ENCODE data around the gene RPA1.
A peak's percentile ranks its signal among the peaks of the same experiment; 100 is the strongest.

RPA1 gene

DNA sequence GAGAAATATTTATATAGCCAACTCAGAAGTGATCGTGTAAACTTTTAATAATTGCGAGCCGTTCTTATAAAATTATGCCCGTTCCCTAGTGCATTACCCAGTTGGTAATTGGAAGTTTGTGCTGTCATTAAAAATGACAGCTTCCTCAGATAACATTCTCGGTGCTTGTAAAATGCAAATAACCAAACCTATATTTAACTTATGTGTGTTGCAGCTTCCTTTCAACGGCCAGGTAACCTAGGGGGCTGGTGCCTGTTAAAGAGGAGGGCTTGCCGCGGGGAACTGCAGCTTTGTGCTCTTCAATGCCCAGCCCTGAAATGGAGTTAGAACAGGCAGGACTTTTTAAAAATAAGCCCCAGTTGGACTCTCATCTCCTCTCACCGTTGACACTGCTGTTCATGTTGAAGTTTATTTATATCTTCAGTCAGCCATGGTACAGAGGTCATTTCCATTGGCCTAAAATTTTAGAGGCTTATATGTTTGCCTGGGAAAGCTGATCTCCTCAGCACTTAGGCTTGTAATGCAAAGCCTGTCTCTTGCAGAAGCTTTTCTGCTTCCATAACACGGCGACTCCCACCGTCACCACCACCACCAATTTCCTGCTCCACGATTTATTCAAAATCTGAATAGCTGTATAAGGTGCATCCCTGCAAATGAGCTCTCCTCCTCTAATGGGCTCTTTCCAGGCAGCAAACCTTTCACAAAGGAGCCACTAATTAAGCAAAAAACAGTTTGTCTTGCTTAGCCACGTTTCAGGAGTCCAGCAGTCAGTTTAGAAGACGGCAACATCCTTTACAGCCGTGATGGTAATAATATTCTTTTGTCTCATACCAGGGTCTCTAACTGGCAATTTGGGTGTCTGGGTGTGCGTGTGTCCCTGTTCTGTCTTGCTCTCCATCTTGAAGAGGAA lies 74.7 kb downstream of the RPA1 start:
- H3K27ac ChIP-seq (replicated peaks; ENCODE audit: low read length), result peak overlapping the region; percentile 80
- no peak overlapping the region for H3K4ac ChIP-seq (ENCODE audit: low read length)
- H3K9me3 ChIP-seq (replicated peaks in 1 of 2; ENCODE audit: control insufficient read depth in 2 of 2, insufficient read depth in 1 of 2, low read depth in 1 of 2, low read length in 2 of 2), result no peaks in the 10 kb centered on the region
- no peak overlapping the region for H3K9ac ChIP-seq (ENCODE audit: low read depth, low read length, poor library complexity)
- no peak overlapping the region for H3K4me3 ChIP-seq (ENCODE audit: low read length in 2 of 2)
- H3K4me1 ChIP-seq (ENCODE audit: control insufficient read depth in 2 of 2, insufficient read depth in 1 of 2, low read depth in 1 of 2, low read length in 2 of 2), result peaks cover 24 to 30% of the 10 kb centered on the region in 2 donors
- no peak overlapping the region for H4K8ac ChIP-seq (ENCODE audit: low read depth, low read length)
- peak overlapping the region; percentile 29 for H3K4me2 ChIP-seq (ENCODE audit: insufficient read depth, low read length, poor library complexity, severe bottlenecking)
- no peak overlapping the region for H2BK5ac ChIP-seq (ENCODE audit: low read length)
- H3K27me3 ChIP-seq (ENCODE audit: control insufficient read depth in 3 of 3, insufficient read depth in 3 of 3, low read depth in 1 of 3, low read length in 3 of 3), result peaks cover 0 to 11% (median 2%) of the 10 kb centered on the region in 3 experiments
- H4K91ac ChIP-seq (ENCODE audit: low read depth, low read length, poor library complexity), result no peak overlapping the region
- no peak overlapping the region for H3K14ac ChIP-seq (ENCODE audit: low read length)
- H3K23ac ChIP-seq (ENCODE audit: low read depth, low read length, poor library complexity), result no peak overlapping the region
- no peak overlapping the region for H2BK12ac ChIP-seq (ENCODE audit: low read length)
- peaks cover 1 to 3% of the 10 kb centered on the region in 2 donors for H3K36me3 ChIP-seq (replicated peaks in 1 of 2; ENCODE audit: control insufficient read depth in 2 of 2, insufficient read depth in 2 of 2, low read length in 2 of 2)
- no peak overlapping the region for H2BK15ac ChIP-seq (ENCODE audit: low read length)
- peak overlapping the region; percentile 5 for H3K18ac ChIP-seq (ENCODE audit: low read length)
- no CpG with 5 or more reads among the region's 17 CpGs for WGBS, 2 donors (ENCODE audit: extremely low coverage in 2 of 2, insufficient read length in 2 of 2, insufficient replicate concordance in 1 of 2)
- DNase-seq (ENCODE audit: low spot score), result no peak
- H2BK120ac ChIP-seq (ENCODE audit: low read depth, low read length), result no peak overlapping the region
- H2AFZ ChIP-seq (ENCODE audit: low read length), result peak overlapping the region; percentile 80
- no peak overlapping the region for H2AK5ac ChIP-seq (ENCODE audit: low read depth, low read length)
- no peaks in the 10 kb centered on the region for H3K79me1 ChIP-seq (ENCODE audit: low read depth, low read length)

DNA sequence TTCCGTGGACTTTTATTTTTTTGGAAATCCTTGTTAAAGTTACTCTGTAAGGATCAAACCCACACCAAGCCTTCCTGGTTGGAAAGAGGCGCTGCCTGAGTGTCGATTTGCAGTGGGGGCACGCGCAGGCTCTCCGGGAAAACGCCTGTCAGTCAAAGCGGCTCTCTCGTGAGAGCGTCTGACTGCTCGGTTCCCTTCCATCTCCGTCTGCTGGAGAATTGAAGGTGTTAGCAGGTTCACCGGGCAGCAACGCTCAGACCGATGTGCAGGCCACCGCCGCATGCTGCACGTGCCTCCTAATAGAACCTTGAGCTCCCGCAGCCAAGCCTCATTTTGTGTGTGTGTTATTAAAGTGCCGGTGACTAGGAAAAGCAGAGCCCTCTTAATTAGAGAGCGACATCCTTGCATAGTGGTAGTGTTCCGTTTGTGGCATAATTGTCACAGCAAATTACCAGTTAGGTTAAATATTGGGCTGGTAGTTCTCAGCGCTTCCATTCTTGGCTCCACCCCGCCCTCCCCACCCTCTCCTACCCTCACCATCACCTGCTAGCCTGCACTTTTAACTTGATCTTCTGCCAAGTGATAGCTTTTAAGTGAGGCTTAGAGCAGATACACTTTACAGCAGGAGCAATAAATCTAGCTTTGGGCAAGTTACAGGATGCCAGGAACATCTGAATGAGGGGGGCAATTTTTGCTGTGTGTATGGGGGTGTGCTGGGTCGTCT lies 75.5 kb downstream of the RPA1 start:
- Histone ChIP-seq H3K23ac (ENCODE audit: low read depth, low read length, poor library complexity) (no peak overlapping the region), H4K91ac (ENCODE audit: low read depth, low read length, poor library complexity) (no peak overlapping the region), H2BK15ac (ENCODE audit: low read length) (no peak overlapping the region), H3K18ac (ENCODE audit: low read length) (peak overlapping the region; percentile 76), H3K4me3 (ENCODE audit: low read length in 2 of 2) (no peak overlapping the region), H2AFZ (ENCODE audit: low read length) (peak overlapping the region; percentile 80), H4K8ac (ENCODE audit: low read depth, low read length) (no peak overlapping the region), H3K4me1 (ENCODE audit: control insufficient read depth in 2 of 2, insufficient read depth in 1 of 2, low read depth in 1 of 2, low read length in 2 of 2) (peaks cover 30 to 38% of the 10 kb centered on the region in 2 donors), H2BK5ac (ENCODE audit: low read length) (peak overlapping the region; percentile 14), H2BK120ac (ENCODE audit: low read depth, low read length) (no peak overlapping the region), H3K27me3 (ENCODE audit: control insufficient read depth in 3 of 3, insufficient read depth in 3 of 3, low read depth in 1 of 3, low read length in 3 of 3) (peaks cover 0 to 11% (median 2%) of the 10 kb centered on the region in 3 experiments), H3K36me3 (replicated peaks in 1 of 2; ENCODE audit: control insufficient read depth in 2 of 2, insufficient read depth in 2 of 2, low read length in 2 of 2) (peaks cover 0 to 1% of the 10 kb centered on the region in 2 donors), H3K27ac (replicated peaks; ENCODE audit: low read length) (peak overlapping the region; percentile 80), H3K79me1 (ENCODE audit: low read depth, low read length) (no peaks in the 10 kb centered on the region), H3K9ac (ENCODE audit: low read depth, low read length, poor library complexity) (no peak overlapping the region), H3K14ac (ENCODE audit: low read length) (no peak overlapping the region), H2AK5ac (ENCODE audit: low read depth, low read length) (peak overlapping the region; percentile 48), H3K4ac (ENCODE audit: low read length) (no peak overlapping the region), H2BK12ac (ENCODE audit: low read length) (no peak overlapping the region), H3K9me3 (replicated peaks in 1 of 2; ENCODE audit: control insufficient read depth in 2 of 2, insufficient read depth in 1 of 2, low read depth in 1 of 2, low read length in 2 of 2) (no peaks in the 10 kb centered on the region), H3K4me2 (ENCODE audit: insufficient read depth, low read length, poor library complexity, severe bottlenecking) (peak overlapping the region; percentile 29)
- DNase-seq (ENCODE audit: low spot score), result no peak
- WGBS, 2 donors (ENCODE audit: extremely low coverage in 2 of 2, insufficient read length in 2 of 2, insufficient replicate concordance in 1 of 2), result no CpG with 5 or more reads among the region's 25 CpGs

DNA sequence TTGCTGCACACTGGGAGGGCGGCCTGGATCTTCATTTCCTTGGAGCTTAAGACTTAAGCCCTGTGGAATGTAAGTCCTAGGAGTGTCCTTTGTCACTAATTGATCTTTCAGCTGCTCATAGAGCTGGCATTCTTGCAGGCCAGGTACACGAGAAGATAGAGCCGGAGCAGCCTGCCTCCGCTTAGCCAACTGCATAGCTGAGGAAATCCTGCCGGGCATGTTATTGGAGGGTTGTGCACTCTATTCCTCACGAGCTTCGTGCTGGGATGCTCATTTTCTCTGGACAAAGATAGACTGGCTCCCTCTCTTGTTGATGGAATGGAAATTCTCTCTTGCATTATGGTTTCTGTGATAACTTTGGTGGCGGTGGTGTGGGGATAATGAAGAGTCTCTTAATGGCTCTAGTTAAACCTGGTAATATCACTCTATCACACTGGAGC lies 76.9 kb downstream of the RPA1 start:
- H3K18ac ChIP-seq (ENCODE audit: low read length), result no peak overlapping the region
- no peak overlapping the region for H2BK15ac ChIP-seq (ENCODE audit: low read length)
- no peak overlapping the region for H3K4ac ChIP-seq (ENCODE audit: low read length)
- peaks cover 0 to 1% of the 10 kb centered on the region in 2 donors for H3K36me3 ChIP-seq (replicated peaks in 1 of 2; ENCODE audit: control insufficient read depth in 2 of 2, insufficient read depth in 2 of 2, low read length in 2 of 2)
- no peak overlapping the region for H3K23ac ChIP-seq (ENCODE audit: low read depth, low read length, poor library complexity)
- no CpG with 5 or more reads among the region's 8 CpGs for WGBS, 2 donors (ENCODE audit: extremely low coverage in 2 of 2, insufficient read length in 2 of 2, insufficient replicate concordance in 1 of 2)
- no peak overlapping the region for H2BK120ac ChIP-seq (ENCODE audit: low read depth, low read length)
- H3K14ac ChIP-seq (ENCODE audit: low read length), result no peak overlapping the region
- H4K91ac ChIP-seq (ENCODE audit: low read depth, low read length, poor library complexity), result no peak overlapping the region
- DNase-seq (ENCODE audit: low spot score), result peak; percentile 65
- H3K79me1 ChIP-seq (ENCODE audit: low read depth, low read length), result no peaks in the 10 kb centered on the region
- no peak overlapping the region for H3K4me3 ChIP-seq (ENCODE audit: low read length in 2 of 2)
- H2BK5ac ChIP-seq (ENCODE audit: low read length), result peak overlapping the region; percentile 21
- H3K4me1 ChIP-seq (ENCODE audit: control insufficient read depth in 2 of 2, insufficient read depth in 1 of 2, low read depth in 1 of 2, low read length in 2 of 2), result peaks cover 30 to 38% of the 10 kb centered on the region in 2 donors
- H2AK5ac ChIP-seq (ENCODE audit: low read depth, low read length), result no peak overlapping the region
- no peak overlapping the region for H4K8ac ChIP-seq (ENCODE audit: low read depth, low read length)
- H2AFZ ChIP-seq (ENCODE audit: low read length), result no peak overlapping the region
- no peaks in the 10 kb centered on the region for H3K9me3 ChIP-seq (replicated peaks in 1 of 2; ENCODE audit: control insufficient read depth in 2 of 2, insufficient read depth in 1 of 2, low read depth in 1 of 2, low read length in 2 of 2)
- H2BK12ac ChIP-seq (ENCODE audit: low read length), result no peak overlapping the region
- peak overlapping the region; percentile 13 for H3K4me2 ChIP-seq (ENCODE audit: insufficient read depth, low read length, poor library complexity, severe bottlenecking)
- H3K27me3 ChIP-seq (ENCODE audit: control insufficient read depth in 3 of 3, insufficient read depth in 3 of 3, low read depth in 1 of 3, low read length in 3 of 3), result peaks cover 0 to 11% (median 2%) of the 10 kb centered on the region in 3 experiments
- H3K27ac ChIP-seq (replicated peaks; ENCODE audit: low read length), result peak overlapping the region; percentile 57
- no peak overlapping the region for H3K9ac ChIP-seq (ENCODE audit: low read depth, low read length, poor library complexity)

DNA sequence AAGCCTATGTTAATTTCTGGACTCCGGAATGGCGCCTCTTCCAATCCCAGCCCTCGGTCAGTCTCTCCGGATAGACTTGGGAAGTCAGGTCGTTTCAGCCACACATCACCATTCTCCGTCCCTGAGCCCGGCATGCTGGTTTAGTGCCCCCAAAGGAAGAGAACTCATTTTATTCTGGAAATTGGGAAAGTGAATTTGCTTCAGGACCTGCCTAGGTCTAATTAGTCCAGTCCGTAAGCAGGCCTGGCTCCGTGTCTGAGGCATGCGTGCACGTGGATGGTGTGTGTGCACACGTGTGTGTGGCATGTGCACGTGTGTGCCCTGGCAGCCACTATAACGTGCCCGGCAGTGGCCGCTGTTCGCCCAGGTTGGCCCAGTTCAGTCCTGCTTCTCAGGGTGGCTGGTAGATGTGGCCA lies 77.4 kb downstream of the RPA1 start:
- Histone ChIP-seq H3K23ac (ENCODE audit: low read depth, low read length, poor library complexity) (peak overlapping the region; percentile 38), H2BK12ac (ENCODE audit: low read length) (peak overlapping the region; percentile 53), H3K4me2 (ENCODE audit: insufficient read depth, low read length, poor library complexity, severe bottlenecking) (no peak overlapping the region), H3K4ac (ENCODE audit: low read length) (no peak overlapping the region), H3K36me3 (replicated peaks in 1 of 2; ENCODE audit: control insufficient read depth in 2 of 2, insufficient read depth in 2 of 2, low read length in 2 of 2) (peaks cover 0 to 1% of the 10 kb centered on the region in 2 donors), H3K18ac (ENCODE audit: low read length) (peak overlapping the region; percentile 94), H4K8ac (ENCODE audit: low read depth, low read length) (no peak overlapping the region), H3K9ac (ENCODE audit: low read depth, low read length, poor library complexity) (peak overlapping the region; percentile 17), H2BK5ac (ENCODE audit: low read length) (peak overlapping the region; percentile 21), H2BK15ac (ENCODE audit: low read length) (peak overlapping the region; percentile 34), H3K14ac (ENCODE audit: low read length) (no peak overlapping the region), H2AFZ (ENCODE audit: low read length) (no peak overlapping the region), H4K91ac (ENCODE audit: low read depth, low read length, poor library complexity) (peak overlapping the region; percentile 34), H3K4me3 (ENCODE audit: low read length in 2 of 2) (no peak overlapping the region), H3K27ac (replicated peaks; ENCODE audit: low read length) (peak overlapping the region; percentile 57), H2BK120ac (ENCODE audit: low read depth, low read length) (no peak overlapping the region), H3K27me3 (ENCODE audit: control insufficient read depth in 3 of 3, insufficient read depth in 3 of 3, low read depth in 1 of 3, low read length in 3 of 3) (peaks cover 0 to 11% (median 2%) of the 10 kb centered on the region in 3 experiments), H3K4me1 (ENCODE audit: control insufficient read depth in 2 of 2, insufficient read depth in 1 of 2, low read depth in 1 of 2, low read length in 2 of 2) (peaks cover 30 to 38% of the 10 kb centered on the region in 2 donors), H3K79me1 (ENCODE audit: low read depth, low read length) (no peaks in the 10 kb centered on the region), H3K9me3 (replicated peaks in 1 of 2; ENCODE audit: control insufficient read depth in 2 of 2, insufficient read depth in 1 of 2, low read depth in 1 of 2, low read length in 2 of 2) (no peaks in the 10 kb centered on the region), H2AK5ac (ENCODE audit: low read depth, low read length) (peak overlapping the region; percentile 82)
- no CpG with 5 or more reads among the region's 17 CpGs for WGBS, 2 donors (ENCODE audit: extremely low coverage in 2 of 2, insufficient read length in 2 of 2, insufficient replicate concordance in 1 of 2)
- no peak for DNase-seq (ENCODE audit: low spot score)

Data from neuronal stem cell (in vitro differentiated cells).